Neural cell (in vitro differentiated cells): Measurements from ENCODE around the gene DPM3. TPM values are rescaled to one million over a fixed set of nuclear protein-coding genes. Genes with fewer than 3 reads are reported as not detected.

Experiments
- H2AFZ ChIP-seq: fragments of 200-600, 300-800 bp; sonication (generic), shearing (Covaris generic); 2 replicates; pipeline ENCODE4 v1.6.0; 2014; ENCODE audit warnings: low read depth, mild to moderate bottlenecking, antibody characterized with exemption, low read length, moderate library complexity
- H3F3A ChIP-seq: fragments of 200-600 bp; shearing (Covaris generic); 2 replicates; pipeline ENCODE4 v1.6.1; 2016; ENCODE audit warnings: mild to moderate bottlenecking, moderate library complexity, mixed read lengths, antibody characterized with exemption, low read length; ENCODE audit not compliant: insufficient read depth, poor library complexity, severe bottlenecking
- H3K27ac ChIP-seq: fragments of 200-600, 300-800 bp; sonication (generic), shearing (Covaris generic); 2 replicates; pipeline ENCODE4 v1.5.1; 2014; ENCODE audit warnings: mild to moderate bottlenecking, low read length, moderate library complexity
- H3K27me3 ChIP-seq: fragments of 300-800, 200-600 bp; sonication (generic), shearing (Covaris generic); 2 replicates; pipeline ENCODE4 v1.6.0; 2014; ENCODE audit warnings: mild to moderate bottlenecking, low read depth, low read length, moderate library complexity; ENCODE audit not compliant: insufficient read depth
- H3K36me3 ChIP-seq: fragments of 300-800, 200-600 bp; sonication (generic), shearing (Covaris generic); 2 replicates; pipeline ENCODE4 v1.5.1; 2014; ENCODE audit warnings: mild to moderate bottlenecking, antibody characterized with exemption, low read length, moderate library complexity; ENCODE audit not compliant: insufficient read depth
- H3K4me2 ChIP-seq: fragments of 300-800, 200-600 bp; sonication (generic), shearing (Covaris generic); 2 replicates; pipeline ENCODE4 v1.6.0; 2014; ENCODE audit warnings: mild to moderate bottlenecking, low read length
- H3K4me3 ChIP-seq: fragments of 300-800, 200-600 bp; sonication (generic), shearing (Covaris generic); 2 replicates; pipeline ENCODE4 v1.5.1; 2014; ENCODE audit warnings: mild to moderate bottlenecking, low read length, moderate library complexity
- H3K79me2 ChIP-seq: fragments of 200-600 bp; shearing (Covaris generic); replicated peaks from 2 replicates; pipeline ENCODE4 v1.6.0; 2014; ENCODE audit warnings: mild to moderate bottlenecking, low read length, moderate library complexity; ENCODE audit not compliant: insufficient read depth
- H3K9ac ChIP-seq: fragments of 300-800, 200-600 bp; sonication (generic), shearing (Covaris generic); 2 replicates; pipeline ENCODE4 v1.6.1; 2016; ENCODE audit warnings: mild to moderate bottlenecking, low read length, mixed read lengths
- H3K9me2 ChIP-seq: fragments of 200-600 bp; shearing (Covaris generic); 2 replicates; pipeline ENCODE4 v1.6.1; 2016; ENCODE audit warnings: mild to moderate bottlenecking, low read length, mixed read lengths; ENCODE audit not compliant: insufficient read depth
- H3K9me3 ChIP-seq: fragments of 200-600, 300-800 bp; sonication (generic), shearing (Covaris generic); 2 replicates; pipeline ENCODE4 v1.6.1; 2016; ENCODE audit warnings: mild to moderate bottlenecking, mixed run types, low read length, moderate library complexity, mixed read lengths
- H4K20me1 ChIP-seq: fragments of 200-600 bp; shearing (Covaris generic); 2 replicates; pipeline ENCODE4 v1.6.1; 2016; ENCODE audit warnings: mild to moderate bottlenecking, mixed run types; ENCODE audit not compliant: insufficient read depth
- CTCF ChIP-seq: fragments of 450-650 bp; IDR thresholded peaks from 2 replicates; pipeline ENCODE4 v1.5.1; 2014; ENCODE audit warnings: antibody characterized with exemption, mild to moderate bottlenecking, moderate library complexity; ENCODE audit not compliant: poor library complexity, severe bottlenecking
- EP300 ChIP-seq: fragments of 450-650 bp; conservative IDR thresholded peaks from 2 replicates; pipeline ENCODE4 v1.6.1; 2014; ENCODE audit warnings: antibody characterized with exemption, mild to moderate bottlenecking, moderate library complexity; ENCODE audit not compliant: poor library complexity, severe bottlenecking
- EZH2 ChIP-seq: fragments of 200-600, 300-800 bp; shearing (Covaris generic), sonication (generic); IDR thresholded peaks from 2 replicates; pipeline ENCODE4 v1.6.1; 2014; ENCODE audit warnings: antibody characterized with exemption, low read length, borderline replicate concordance, mild to moderate bottlenecking; ENCODE audit not compliant: insufficient read depth, poor library complexity, severe bottlenecking
- MXI1 ChIP-seq: fragments of 450-650 bp; conservative IDR thresholded peaks from 2 replicates; pipeline ENCODE4 v1.6.1; 2014; ENCODE audit warnings: antibody characterized with exemption, mild to moderate bottlenecking; ENCODE audit not compliant: poor library complexity, severe bottlenecking
- POLR2AphosphoS5 ChIP-seq: IDR thresholded peaks from 2 replicates; pipeline ENCODE4 v1.6.1; 2012
- RAD21 ChIP-seq: fragments of 450-650 bp; conservative IDR thresholded peaks from 2 replicates; pipeline ENCODE4 v1.6.1; 2014; ENCODE audit warnings: antibody characterized with exemption, mild to moderate bottlenecking, moderate library complexity
- REST ChIP-seq: IDR thresholded peaks from 2 replicates; pipeline ENCODE4 v1.6.1; 2012; ENCODE audit warnings: borderline replicate concordance
- SMC3 ChIP-seq: fragments of 450-650 bp; conservative IDR thresholded peaks from 2 replicates; pipeline ENCODE4 v1.6.1; 2014; ENCODE audit warnings: antibody characterized with exemption, mild to moderate bottlenecking, moderate library complexity; ENCODE audit not compliant: poor library complexity
- TAF1 ChIP-seq: IDR thresholded peaks from 2 replicates; pipeline ENCODE4 v1.6.1; 2012; ENCODE audit warnings: low read depth
- polyA plus RNA-seq: library from polyadenylated mRNA; depleted of rRNA; stranded (reverse); fragments of >200 nt; gene quantifications from 2 replicates; pipeline ENCODE4 v1.2.3, GENCODE V29; 2014

DPM3 gene
- polyA plus RNA-seq, 1 donor from 2014 or later, result 150 TPM

GRCh38 chr1:155186794-155187455 is 46.6 kb upstream of the DPM3 start:
- no peak overlapping the region for H3K4me2 ChIP-seq
- H3K9me2 ChIP-seq, result no peaks in the 10 kb centered on the region
- H3K36me3 ChIP-seq, result no peaks in the 10 kb centered on the region
- H3K9ac ChIP-seq, result no peak overlapping the region
- H3K4me3 ChIP-seq, result no peak overlapping the region
- no peak overlapping the region for H3K27ac ChIP-seq
- H3K79me2 ChIP-seq, result no peaks in the 10 kb centered on the region
- no peaks in the 10 kb centered on the region for H3F3A ChIP-seq
- TF ChIP-seq RAD21 (no peak), REST (no peak), MXI1 (no peak), POLR2AphosphoS5 (no peak), SMC3 (no peak), EZH2 (no peak), EP300 (no peak), TAF1 (no peak), CTCF (no peak)
- no peak overlapping the region for H2AFZ ChIP-seq
- H4K20me1 ChIP-seq, result no peaks in the 10 kb centered on the region
- no peaks in the 10 kb centered on the region for H3K9me3 ChIP-seq
- H3K27me3 ChIP-seq, result no peaks in the 10 kb centered on the region

DNA sequence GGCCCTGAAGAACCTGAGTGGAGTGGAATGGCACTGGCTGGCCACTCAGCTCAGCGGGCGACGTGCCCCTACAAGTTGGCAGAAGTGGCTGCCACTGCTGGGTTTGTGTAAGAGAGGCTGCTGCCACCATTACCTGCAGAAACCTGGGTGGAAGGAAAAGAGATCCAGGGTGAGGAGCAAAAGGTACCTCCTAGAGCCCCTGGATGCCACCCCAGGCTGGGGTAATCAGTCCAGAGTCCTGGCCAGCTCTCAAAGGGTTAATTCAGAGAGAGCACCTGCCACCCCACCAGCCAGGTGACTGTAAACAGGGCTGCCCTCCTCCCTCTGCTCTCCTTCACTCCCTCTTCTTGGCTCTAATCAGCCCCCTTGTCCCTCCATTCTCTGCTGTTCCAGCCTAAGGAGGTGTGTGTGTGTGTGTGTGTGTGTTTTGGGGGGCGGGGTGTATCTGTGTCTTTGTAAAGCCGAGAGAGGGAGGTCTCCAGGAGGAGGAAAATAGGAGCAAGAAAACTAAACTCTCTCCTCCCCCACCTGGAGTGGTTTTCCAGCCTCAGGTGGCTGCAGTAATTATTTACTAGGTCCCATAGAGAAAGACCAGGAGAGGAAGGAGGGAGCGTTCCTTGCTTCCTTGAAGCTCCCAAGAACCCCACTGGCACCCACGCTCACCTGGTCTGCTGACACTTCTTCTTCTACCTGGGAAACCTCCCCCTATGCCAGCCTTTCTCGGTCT is 45.9 kb upstream of the DPM3 start:
- Histone ChIP-seq H3K9me2 (no peaks in the 10 kb centered on the region), H3K9me3 (no peaks in the 10 kb centered on the region), H3K36me3 (no peaks in the 10 kb centered on the region), H3K27ac (no peak overlapping the region), H3K27me3 (no peaks in the 10 kb centered on the region), H3F3A (no peaks in the 10 kb centered on the region), H2AFZ (no peak overlapping the region), H3K9ac (no peak overlapping the region), H4K20me1 (no peaks in the 10 kb centered on the region), H3K4me2 (no peak overlapping the region), H3K4me3 (no peak overlapping the region), H3K79me2 (no peaks in the 10 kb centered on the region)
- TF ChIP-seq EZH2 (no peak), RAD21 (no peak), MXI1 (no peak), EP300 (no peak), POLR2AphosphoS5 (no peak), REST (no peak), TAF1 (no peak), SMC3 (no peak), CTCF (no peak)
